Daoy (cell line): Measurements from ENCODE around the gene RFC2. TPM values are rescaled to one million over a fixed set of nuclear protein-coding genes. Genes with fewer than 3 reads are reported as not detected.
"Not testable (repeated sequence)": the region's sequence is repeated elsewhere in the genome, so short reads cannot be mapped to it uniquely, and the experiment has no call there.

Experiments used
- DNase-seq: peaks from one replicate; pipeline ENCODE4 v3.0.0-alpha.2; 2015; ENCODE audit warnings: low read depth
- total RNA-seq: library from RNA; depleted of rRNA; stranded (reverse); fragments of >200 nt; shearing (Covaris generic); gene quantifications from 2 replicates; pipeline ENCODE4 v1.2.3, GENCODE V29; 2014

Gene RFC2
- total RNA-seq, 1 experiment from 2014 or later, result 142 TPM

GRCh38 chr7:74217455-74218342 lies 36.5 kb downstream of the RFC2 start:
- DNase-seq, result no peak

GRCh38 chr7:74216361-74216761 lies 37.8 kb downstream of the RFC2 start:
- no peak for DNase-seq

GRCh38 chr7:74215921-74216320 lies 38.3 kb downstream of the RFC2 start:
- DNase-seq, result no peak

- no peak for DNase-seq
These were observed 39.2 kb downstream of the RFC2 start for GRCh38 chr7:74214816-74215630.

- DNase-seq, result no peak
These were observed 41.5 kb downstream of the RFC2 start for GRCh38 chr7:74212661-74213060.

- not testable (repeated sequence) for DNase-seq
These were observed 46.0 kb downstream of the RFC2 start for GRCh38 chr7:74208241-74208640.

- DNase-seq, result no peak
These were observed 46.6 kb downstream of the RFC2 start for GRCh38 chr7:74207586-74207985.

- peak; percentile 90 for DNase-seq
These were observed 47.5 kb downstream of the RFC2 start for GRCh38 chr7:74206589-74207120.

GRCh38 chr7:74206052-74206451 lies 48.1 kb downstream of the RFC2 start:
- DNase-seq, result not testable (repeated sequence)

GRCh38 chr7:74203956-74204618 lies 50.1 kb downstream of the RFC2 start:
- DNase-seq, result no peak

- DNase-seq, result peak; percentile 76
These were observed 51.2 kb downstream of the RFC2 start for GRCh38 chr7:74202841-74203556.

GRCh38 chr7:74199551-74200355 lies 54.4 kb downstream of the RFC2 start:
- peak; percentile 88 for DNase-seq

- no peak for DNase-seq
These were observed 56.6 kb downstream of the RFC2 start for GRCh38 chr7:74197449-74198124.

- not testable (repeated sequence) for DNase-seq
These were observed 58.1 kb downstream of the RFC2 start for GRCh38 chr7:74195968-74196654.

- not testable (repeated sequence) for DNase-seq
These were observed 58.9 kb downstream of the RFC2 start for GRCh38 chr7:74195139-74195860.

- DNase-seq, result no peak
These were observed 59.5 kb downstream of the RFC2 start for GRCh38 chr7:74194686-74195085.

- DNase-seq, result no peak
These were observed 60.3 kb downstream of the RFC2 start for GRCh38 chr7:74193913-74194312.

GRCh38 chr7:74193054-74193453 lies 61.1 kb downstream of the RFC2 start:
- DNase-seq, result no peak
